Hepatocyte (in vitro differentiated cells): Measurements from ENCODE around the gene CSNK1D.

ENCODE experiments used
- CTCF ChIP-seq: fragments of 200-600 bp; sonication (generic); IDR thresholded peaks from 2 replicates; pipeline ENCODE4 v1.5.1; 2016; ENCODE audit warnings: antibody characterized with exemption, mild to moderate bottlenecking; ENCODE audit not compliant: poor library complexity
- EZH2 ChIP-seq: fragments of 200-600 bp; sonication (generic); IDR thresholded peaks from 2 replicates; pipeline ENCODE4 v1.6.1; 2016; ENCODE audit warnings: antibody characterized with exemption, mild to moderate bottlenecking, borderline replicate concordance
- EZH2phosphoT487 ChIP-seq: fragments of 200-600 bp; sonication (generic); IDR thresholded peaks from one replicate; pipeline ENCODE4 v1.6.1; 2018; ENCODE audit warnings: antibody characterized with exemption, mild to moderate bottlenecking, low read depth, moderate library complexity; ENCODE audit not compliant: unreplicated experiment, severe bottlenecking

- no peak for TF ChIP-seq EZH2
- TF ChIP-seq CTCF, result no peak
- TF ChIP-seq EZH2phosphoT487, result no peak
Measured at GRCh38 chr17:82202981-82203380, 70.5 kb downstream of the CSNK1D start.
